ENCODE data around the gene TSLP.

The TSLP gene

GRCh38 chr5:111071413-111071812, at the start of gene TSLP:
Gene TSLP (plus strand): TSS chr5:111071713. CDS start chr5:111071891, 178 bp downstream.
- DNase-seq (ENCODE audit: low read depth), result no peak

- no peak for DNase-seq (ENCODE audit: low read depth)
Measured at GRCh38 chr5:111022301-111022700, 49.2 kb upstream of the TSLP start.

GRCh38 chr5:111028865-111029264, 42.6 kb upstream of the TSLP start:
- DNase-seq (ENCODE audit: low read depth), result no peak

GRCh38 chr5:111043712-111044506, 27.6 kb upstream of the TSLP start:
- DNase-seq (ENCODE audit: low read depth), result no peak

GRCh38 chr5:111058064-111058463, 13.4 kb upstream of the TSLP start:
- no peak for DNase-seq (ENCODE audit: low read depth)

GRCh38 chr5:111060169-111060568, 11.3 kb upstream of the TSLP start:
- no peak for DNase-seq (ENCODE audit: low read depth)

- no peak for DNase-seq (ENCODE audit: low read depth)
Measured at GRCh38 chr5:111061618-111062017, 9.9 kb upstream of the TSLP start.

- no peak for DNase-seq (ENCODE audit: low read depth)
Measured at GRCh38 chr5:111063709-111064322, 7.7 kb upstream of the TSLP start.

- DNase-seq (ENCODE audit: low read depth), result no peak
Measured at GRCh38 chr5:111066261-111066938, 5.1 kb upstream of the TSLP start.

- no peak for DNase-seq (ENCODE audit: low read depth)
Measured at GRCh38 chr5:111068213-111068612, 3.3 kb upstream of the TSLP start.

- peak; percentile 31 for DNase-seq (ENCODE audit: low read depth)
Measured at GRCh38 chr5:111069839-111070238, 1.7 kb upstream of the TSLP start.

- DNase-seq (ENCODE audit: low read depth), result no peak
Measured at GRCh38 chr5:111070272-111071134, 1.0 kb upstream of the TSLP start.

GRCh38 chr5:111072949-111073682, 1.6 kb downstream of the TSLP start:
- DNase-seq (ENCODE audit: low read depth), result peak; percentile 24

GRCh38 chr5:111074244-111074643, 2.7 kb downstream of the TSLP start:
- no peak for DNase-seq (ENCODE audit: low read depth)

- peak; percentile 93 for DNase-seq (ENCODE audit: low read depth)
Measured at GRCh38 chr5:111075520-111075919, 4.0 kb downstream of the TSLP start.

GRCh38 chr5:111076091-111076490, 4.6 kb downstream of the TSLP start:
- no peak for DNase-seq (ENCODE audit: low read depth)

GRCh38 chr5:111077678-111078077, 6.2 kb downstream of the TSLP start:
- no peak for DNase-seq (ENCODE audit: low read depth)

- no peak for DNase-seq (ENCODE audit: low read depth)
Measured at GRCh38 chr5:111079846-111080245, 8.3 kb downstream of the TSLP start.

- no peak for DNase-seq (ENCODE audit: low read depth)
Measured at GRCh38 chr5:111083323-111083722, 11.8 kb downstream of the TSLP start.

GRCh38 chr5:111092062-111092853, 20.7 kb downstream of the TSLP start, which contains the start of gene WDR36:
Gene WDR36 (plus strand): TSS chr5:111092348. CDS start chr5:111092457, 109 bp downstream.
- DNase-seq (ENCODE audit: low read depth), result peak; percentile 78

Data from fibroblast of the conjunctiva (primary cell).